ENCODE measurements around the gene MAEA.

- TF ChIP-seq CTCF (IDR thresholded peaks at IDR 0.05), result peak; percentile 49
- no peak for TF ChIP-seq POLR2A (IDR thresholded peaks at IDR 0.05; ENCODE audit: low read length)
- no peak for TF ChIP-seq NFE2L2 (conservative IDR thresholded peaks at IDR 0.05; ENCODE audit: low read length)
- no peak for TF ChIP-seq HMGXB4 (CRISPR knock-in tag; IDR thresholded peaks at IDR 0.05; ENCODE audit: borderline replicate concordance)
- no peak for TF ChIP-seq RCOR1 (IDR thresholded peaks at IDR 0.05; ENCODE audit: low read depth, low read length)
- no peak for TF ChIP-seq EP300 (IDR thresholded peaks at IDR 0.05)
- no peak for TF ChIP-seq CEBPB (IDR thresholded peaks at IDR 0.05)
- no peak for TF ChIP-seq USF2 (IDR thresholded peaks at IDR 0.05)
- TF ChIP-seq SMC3 (IDR thresholded peaks at IDR 0.05), result peak; percentile 49
- no peak for TF ChIP-seq JUNB (IDR thresholded peaks at IDR 0.05)
Observed at GRCh38 chr4:1356181-1356998, 66.7 kb downstream of the MAEA start.

All from A549 (cell line).